Measurements from ENCODE around the gene CPSF7.

Gene CPSF7

GRCh38 chr11:61406991-61407728 lies 22.6 kb downstream of the CPSF7 start:
- H3K27me3 ChIP-seq: no peaks in the 10 kb centered on the region
- no peak overlapping the region for H3K4me3 ChIP-seq (ENCODE audit: low read depth in 1 of 2, low read length in 1 of 2)
- peaks cover 6 to 8% of the 10 kb centered on the region in 2 experiments for H3K4me1 ChIP-seq (ENCODE audit: control insufficient read depth in 1 of 2, insufficient read depth in 1 of 2, low read depth in 1 of 2, low read length in 1 of 2)
- H3K27ac ChIP-seq: no peak overlapping the region
- H3K36me3 ChIP-seq: peaks cover 99% of the 10 kb centered on the region
- H3K9me3 ChIP-seq: no peaks in the 10 kb centered on the region
- TF ChIP-seq CTCF (IDR thresholded peaks at IDR 0.05): no peak

- Histone ChIP-seq H3K27ac (no peak overlapping the region), H3K4me3 (ENCODE audit: low read depth in 1 of 2, low read length in 1 of 2) (no peak overlapping the region), H3K4me1 (ENCODE audit: control insufficient read depth in 1 of 2, insufficient read depth in 1 of 2, low read depth in 1 of 2, low read length in 1 of 2) (peaks cover 6 to 8% of the 10 kb centered on the region in 2 experiments), H3K36me3 (peaks cover 93% of the 10 kb centered on the region), H3K9me3 (no peaks in the 10 kb centered on the region), H3K27me3 (no peaks in the 10 kb centered on the region)
- no peak for TF ChIP-seq CTCF (IDR thresholded peaks at IDR 0.05)
Observed at GRCh38 chr11:61406067-61406466, 23.7 kb downstream of the CPSF7 start.

- no peak overlapping the region for H3K4me3 ChIP-seq (ENCODE audit: low read depth in 1 of 2, low read length in 1 of 2)
- TF ChIP-seq CTCF (IDR thresholded peaks at IDR 0.05): no peak
- peak overlapping the region; percentile 58 for H3K27ac ChIP-seq
- H3K4me1 ChIP-seq (ENCODE audit: control insufficient read depth in 1 of 2, insufficient read depth in 1 of 2, low read depth in 1 of 2, low read length in 1 of 2): peaks cover 6 to 8% of the 10 kb centered on the region in 2 experiments
- no peaks in the 10 kb centered on the region for H3K9me3 ChIP-seq
- no peaks in the 10 kb centered on the region for H3K27me3 ChIP-seq
- peaks cover 87% of the 10 kb centered on the region for H3K36me3 ChIP-seq
Observed at GRCh38 chr11:61404641-61405040, 25.1 kb downstream of the CPSF7 start.

- H3K4me3 ChIP-seq (ENCODE audit: low read depth in 1 of 2, low read length in 1 of 2): no peak overlapping the region
- no peak for TF ChIP-seq CTCF (IDR thresholded peaks at IDR 0.05)
- H3K9me3 ChIP-seq: no peaks in the 10 kb centered on the region
- no peaks in the 10 kb centered on the region for H3K27me3 ChIP-seq
- peak overlapping the region; percentile 58 for H3K27ac ChIP-seq
- peaks cover 6 to 8% of the 10 kb centered on the region in 2 experiments for H3K4me1 ChIP-seq (ENCODE audit: control insufficient read depth in 1 of 2, insufficient read depth in 1 of 2, low read depth in 1 of 2, low read length in 1 of 2)
- H3K36me3 ChIP-seq: peaks cover 82% of the 10 kb centered on the region
Observed at GRCh38 chr11:61404103-61404502, 25.7 kb downstream of the CPSF7 start.

GRCh38 chr11:61403658-61404057 lies 26.1 kb downstream of the CPSF7 start:
- H3K9me3 ChIP-seq: no peaks in the 10 kb centered on the region
- no peak overlapping the region for H3K4me3 ChIP-seq (ENCODE audit: low read depth in 1 of 2, low read length in 1 of 2)
- H3K36me3 ChIP-seq: peaks cover 81% of the 10 kb centered on the region
- TF ChIP-seq CTCF (IDR thresholded peaks at IDR 0.05): no peak
- H3K27ac ChIP-seq: peak overlapping the region; percentile 58
- H3K27me3 ChIP-seq: no peaks in the 10 kb centered on the region
- peaks cover 6 to 8% of the 10 kb centered on the region in 2 experiments for H3K4me1 ChIP-seq (ENCODE audit: control insufficient read depth in 1 of 2, insufficient read depth in 1 of 2, low read depth in 1 of 2, low read length in 1 of 2)
